ENCODE data around the gene ZFTA.

- no peak for TF ChIP-seq POLR2A (IDR thresholded peaks at IDR 0.05)
- TF ChIP-seq, protein P1, sequence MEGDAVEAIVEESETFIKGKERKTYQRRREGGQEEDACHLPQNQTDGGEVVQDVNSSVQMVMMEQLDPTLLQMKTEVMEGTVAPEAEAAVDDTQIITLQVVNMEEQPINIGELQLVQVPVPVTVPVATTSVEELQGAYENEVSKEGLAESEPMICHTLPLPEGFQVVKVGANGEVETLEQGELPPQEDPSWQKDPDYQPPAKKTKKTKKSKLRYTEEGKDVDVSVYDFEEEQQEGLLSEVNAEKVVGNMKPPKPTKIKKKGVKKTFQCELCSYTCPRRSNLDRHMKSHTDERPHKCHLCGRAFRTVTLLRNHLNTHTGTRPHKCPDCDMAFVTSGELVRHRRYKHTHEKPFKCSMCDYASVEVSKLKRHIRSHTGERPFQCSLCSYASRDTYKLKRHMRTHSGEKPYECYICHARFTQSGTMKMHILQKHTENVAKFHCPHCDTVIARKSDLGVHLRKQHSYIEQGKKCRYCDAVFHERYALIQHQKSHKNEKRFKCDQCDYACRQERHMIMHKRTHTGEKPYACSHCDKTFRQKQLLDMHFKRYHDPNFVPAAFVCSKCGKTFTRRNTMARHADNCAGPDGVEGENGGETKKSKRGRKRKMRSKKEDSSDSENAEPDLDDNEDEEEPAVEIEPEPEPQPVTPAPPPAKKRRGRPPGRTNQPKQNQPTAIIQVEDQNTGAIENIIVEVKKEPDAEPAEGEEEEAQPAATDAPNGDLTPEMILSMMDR (IDR thresholded peaks at IDR 0.05 in 8 of 11, conservative IDR thresholded peaks at IDR 0.05 in 3 of 11): no peak
- no peak for TF ChIP-seq POLR2AphosphoS5 (IDR thresholded peaks at IDR 0.05)
Measured at GRCh38 chr11:63737718-63738117, 30.9 kb downstream of the ZFTA start.

All from spleen (tissue), 7 donors.